HL-60 (cell line): Measurements from ENCODE around the gene COASY.

Source experiments
- GABPA ChIP-seq: IDR thresholded peaks from 2 replicates; pipeline ENCODE4 v1.6.1; 2012; ENCODE audit warnings: low read depth
- POLR2AphosphoS5 ChIP-seq: IDR thresholded peaks from 2 replicates; pipeline ENCODE4 v1.6.1; 2012; ENCODE audit warnings: low read depth
- TF ChIP-seq, protein P1 (sequence below): IDR thresholded peaks from one replicate; pipeline ENCODE4 v1.5.1; 2011; ENCODE audit warnings: low read length, control low read depth, inconsistent platforms; ENCODE audit not compliant: insufficient read depth

DNA sequence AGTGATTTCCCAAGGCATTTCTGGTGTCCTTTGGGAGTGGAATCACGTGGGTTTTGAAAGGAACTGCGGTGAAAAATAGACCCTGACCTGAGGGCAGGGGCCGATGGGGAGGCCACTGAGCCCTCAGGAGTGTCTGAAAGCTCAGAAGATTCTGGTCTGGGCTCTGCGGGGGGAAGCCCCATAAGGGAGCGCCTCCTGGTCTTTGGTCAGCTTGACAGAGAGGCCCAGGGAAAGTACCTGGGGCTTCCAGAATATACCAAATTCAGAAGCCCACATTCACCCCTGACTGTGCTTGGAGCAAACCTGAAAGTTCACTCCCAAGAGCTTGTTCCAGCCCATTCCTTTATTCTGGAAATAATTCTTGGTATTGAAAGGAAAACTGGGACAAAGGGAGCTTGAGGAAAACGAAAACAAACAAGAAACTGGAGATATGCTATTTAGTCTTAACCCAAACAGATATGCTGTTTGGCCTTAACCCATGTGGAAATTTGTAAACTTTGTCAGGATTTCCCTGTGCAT is 49.2 kb upstream of the COASY start:
- TF ChIP-seq GABPA (no peak), POLR2AphosphoS5 (no peak)
- TF ChIP-seq, protein P1, sequence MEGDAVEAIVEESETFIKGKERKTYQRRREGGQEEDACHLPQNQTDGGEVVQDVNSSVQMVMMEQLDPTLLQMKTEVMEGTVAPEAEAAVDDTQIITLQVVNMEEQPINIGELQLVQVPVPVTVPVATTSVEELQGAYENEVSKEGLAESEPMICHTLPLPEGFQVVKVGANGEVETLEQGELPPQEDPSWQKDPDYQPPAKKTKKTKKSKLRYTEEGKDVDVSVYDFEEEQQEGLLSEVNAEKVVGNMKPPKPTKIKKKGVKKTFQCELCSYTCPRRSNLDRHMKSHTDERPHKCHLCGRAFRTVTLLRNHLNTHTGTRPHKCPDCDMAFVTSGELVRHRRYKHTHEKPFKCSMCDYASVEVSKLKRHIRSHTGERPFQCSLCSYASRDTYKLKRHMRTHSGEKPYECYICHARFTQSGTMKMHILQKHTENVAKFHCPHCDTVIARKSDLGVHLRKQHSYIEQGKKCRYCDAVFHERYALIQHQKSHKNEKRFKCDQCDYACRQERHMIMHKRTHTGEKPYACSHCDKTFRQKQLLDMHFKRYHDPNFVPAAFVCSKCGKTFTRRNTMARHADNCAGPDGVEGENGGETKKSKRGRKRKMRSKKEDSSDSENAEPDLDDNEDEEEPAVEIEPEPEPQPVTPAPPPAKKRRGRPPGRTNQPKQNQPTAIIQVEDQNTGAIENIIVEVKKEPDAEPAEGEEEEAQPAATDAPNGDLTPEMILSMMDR, result no peak
